ENCODE data around the gene TMEM207.

Gene TMEM207

GRCh38 chr3:190382082-190382481, 67.6 kb downstream of the TMEM207 start:
- FAIRE-seq: no peak

- FAIRE-seq: no peak
These were observed 68.3 kb downstream of the TMEM207 start for GRCh38 chr3:190381441-190381840.

- FAIRE-seq: no peak
These were observed 69.5 kb downstream of the TMEM207 start for GRCh38 chr3:190380184-190380583.
